Measurements from ENCODE around the gene DHX36. TPM values are rescaled to one million over a fixed set of nuclear protein-coding genes. Genes with fewer than 3 reads are reported as not detected.
A peak's percentile ranks its signal among the peaks of the same experiment; 100 is the strongest.

DHX36 gene
- total RNA-seq, 4 donors from 2014 or later: 36.3 to 115 (median 54.8) TPM

DNA sequence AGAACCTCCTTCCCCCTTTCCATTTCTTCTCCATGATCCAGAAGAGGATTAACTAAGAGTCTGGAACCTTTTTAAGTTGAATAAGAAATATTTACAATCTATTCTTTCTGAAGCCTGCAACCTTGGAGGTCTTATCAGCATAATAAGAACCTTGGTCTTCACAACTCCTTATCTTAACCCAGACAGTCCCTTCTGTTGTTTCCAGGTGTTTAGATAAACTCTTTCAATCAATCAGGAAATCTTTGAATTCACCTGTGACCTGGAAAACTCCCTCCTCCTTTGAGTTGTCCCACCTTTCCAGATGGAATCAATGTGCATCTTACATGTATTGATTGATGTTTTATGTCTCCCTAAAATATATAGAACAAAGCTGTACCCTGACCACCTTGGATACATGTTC lies 3.6 kb upstream of the DHX36 start:
- H3K36me3 ChIP-seq: no peaks in the 10 kb centered on the region
- no peak overlapping the region for H3K27ac ChIP-seq
- H3K4me3 ChIP-seq: no peak overlapping the region
- TF ChIP-seq EP300 (IDR thresholded peaks at IDR 0.05) (no peak), POLR2A (IDR thresholded peaks at IDR 0.05) (no peak), POLR2AphosphoS5 (IDR thresholded peaks at IDR 0.05) (no peak)
- TF ChIP-seq, protein P1, sequence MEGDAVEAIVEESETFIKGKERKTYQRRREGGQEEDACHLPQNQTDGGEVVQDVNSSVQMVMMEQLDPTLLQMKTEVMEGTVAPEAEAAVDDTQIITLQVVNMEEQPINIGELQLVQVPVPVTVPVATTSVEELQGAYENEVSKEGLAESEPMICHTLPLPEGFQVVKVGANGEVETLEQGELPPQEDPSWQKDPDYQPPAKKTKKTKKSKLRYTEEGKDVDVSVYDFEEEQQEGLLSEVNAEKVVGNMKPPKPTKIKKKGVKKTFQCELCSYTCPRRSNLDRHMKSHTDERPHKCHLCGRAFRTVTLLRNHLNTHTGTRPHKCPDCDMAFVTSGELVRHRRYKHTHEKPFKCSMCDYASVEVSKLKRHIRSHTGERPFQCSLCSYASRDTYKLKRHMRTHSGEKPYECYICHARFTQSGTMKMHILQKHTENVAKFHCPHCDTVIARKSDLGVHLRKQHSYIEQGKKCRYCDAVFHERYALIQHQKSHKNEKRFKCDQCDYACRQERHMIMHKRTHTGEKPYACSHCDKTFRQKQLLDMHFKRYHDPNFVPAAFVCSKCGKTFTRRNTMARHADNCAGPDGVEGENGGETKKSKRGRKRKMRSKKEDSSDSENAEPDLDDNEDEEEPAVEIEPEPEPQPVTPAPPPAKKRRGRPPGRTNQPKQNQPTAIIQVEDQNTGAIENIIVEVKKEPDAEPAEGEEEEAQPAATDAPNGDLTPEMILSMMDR (IDR thresholded peaks at IDR 0.05): no peak
- H3K9me3 ChIP-seq: no peaks in the 10 kb centered on the region
- ATAC-seq: no peak
- H3K4me1 ChIP-seq: peaks cover 2 to 14% (median 3%) of the 10 kb centered on the region in 3 donors
- H3K27me3 ChIP-seq: no peaks in the 10 kb centered on the region

DNA sequence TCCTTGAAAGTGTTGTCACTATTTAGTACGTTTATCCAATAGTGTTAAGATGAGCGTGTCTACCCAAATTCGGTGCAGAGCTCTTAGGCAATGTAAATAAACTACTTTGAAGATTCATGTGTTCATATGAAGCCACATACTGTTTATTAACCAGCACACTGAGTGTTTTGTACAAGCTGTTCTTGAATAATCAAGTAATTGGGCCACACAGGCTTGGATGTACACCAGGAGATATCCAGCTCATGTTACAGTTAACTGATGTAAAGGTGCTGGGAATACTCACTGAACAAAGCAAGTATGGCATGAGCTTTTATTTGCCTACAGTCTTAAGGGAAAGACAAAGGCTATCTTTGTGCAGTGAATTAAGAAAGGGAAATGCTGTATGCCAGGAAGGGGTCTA lies 632 bp upstream of the DHX36 start:
- ATAC-seq: peak; percentile 17
- H3K4me3 ChIP-seq: peak overlapping the region; percentile 84 to 100
- TF ChIP-seq EP300 (IDR thresholded peaks at IDR 0.05) (no peak), POLR2AphosphoS5 (IDR thresholded peaks at IDR 0.05) (no peak), POLR2A (IDR thresholded peaks at IDR 0.05) (no peak)
- TF ChIP-seq, protein P1 (IDR thresholded peaks at IDR 0.05): no peak
- H3K27me3 ChIP-seq: no peaks in the 10 kb centered on the region
- H3K4me1 ChIP-seq: peaks cover 9 to 43% (median 10%) of the 10 kb centered on the region in 3 donors
- no peaks in the 10 kb centered on the region for H3K36me3 ChIP-seq
- peak overlapping the region; percentile 88 to 94 (median 92) for H3K27ac ChIP-seq
- no peaks in the 10 kb centered on the region for H3K9me3 ChIP-seq
- 43 to 57% methylated on average over 3 of the region's 3 CpGs for WGBS, 2 donors (ENCODE audit: low coverage in 1 of 2)

DNA sequence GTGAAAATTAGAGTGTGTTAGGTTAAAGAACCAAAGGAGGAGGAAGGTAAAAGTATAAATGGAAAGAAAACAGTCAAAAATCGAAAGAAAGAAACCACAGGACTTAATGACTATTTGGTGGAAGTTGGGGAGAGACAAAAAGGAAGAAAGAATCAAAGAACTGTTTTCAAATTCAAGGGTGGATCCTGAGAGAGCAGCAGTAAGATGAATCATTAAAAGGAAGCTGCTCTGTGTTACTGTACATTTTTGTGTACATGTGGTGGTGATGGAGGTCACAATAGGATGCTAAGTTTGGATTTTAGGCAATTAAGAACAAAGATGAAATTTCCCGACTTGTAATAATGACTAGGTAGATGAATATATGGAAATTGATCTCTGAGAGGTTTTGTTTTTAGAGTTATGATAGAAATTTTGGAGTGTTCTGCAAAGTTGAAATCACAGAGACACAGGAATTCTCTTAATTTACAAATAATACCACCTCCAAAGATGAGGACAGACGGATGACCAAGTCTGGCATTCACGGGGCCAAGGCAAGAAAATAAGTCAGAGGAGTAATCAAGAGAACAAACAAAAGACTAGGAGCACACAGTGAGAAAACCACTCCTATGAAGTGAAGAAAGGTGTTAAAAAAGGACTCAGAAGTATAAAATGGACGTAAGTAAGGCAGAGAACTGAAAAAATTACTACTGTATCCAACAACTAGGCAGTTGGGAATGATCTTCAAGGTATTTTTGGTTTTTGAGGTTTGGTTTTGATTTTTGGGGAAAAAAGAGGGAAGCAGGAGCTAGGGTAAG lies 7.1 kb downstream of the DHX36 start:
- Histone ChIP-seq H3K9me3 (no peaks in the 10 kb centered on the region), H3K27ac (no peak overlapping the region), H3K4me1 (peaks cover 5 to 58% (median 6%) of the 10 kb centered on the region in 3 donors), H3K36me3 (peaks cover 5 to 24% of the 10 kb centered on the region in 2 donors), H3K4me3 (no peak overlapping the region), H3K27me3 (no peaks in the 10 kb centered on the region)
- 69 to 76% methylated on average over 5 of the region's 5 CpGs for WGBS, 2 donors (ENCODE audit: low coverage in 1 of 2)
- ATAC-seq: no peak
- TF ChIP-seq EP300 (IDR thresholded peaks at IDR 0.05) (no peak), POLR2AphosphoS5 (IDR thresholded peaks at IDR 0.05) (no peak), POLR2A (IDR thresholded peaks at IDR 0.05) (no peak)
- TF ChIP-seq, protein P1 (IDR thresholded peaks at IDR 0.05): no peak

DNA sequence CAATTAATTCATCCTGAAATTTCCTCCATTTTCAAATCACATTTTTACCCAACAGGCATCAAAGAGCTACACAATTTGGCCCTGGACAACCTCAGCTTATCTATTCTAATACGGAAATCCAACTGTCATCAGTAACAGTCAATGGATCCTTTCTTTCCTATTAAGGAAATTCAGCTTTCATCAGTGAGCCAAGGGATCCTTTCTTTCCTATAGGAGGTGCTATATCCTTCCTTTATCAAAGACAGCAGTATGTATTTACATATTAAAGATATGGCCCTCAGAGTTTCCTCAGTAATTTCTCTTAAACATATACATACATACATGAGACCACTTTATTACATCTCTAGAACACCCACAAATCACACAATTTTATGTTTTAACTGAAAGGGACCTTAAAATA lies 10.1 kb downstream of the DHX36 start:
- Histone ChIP-seq H3K27me3 (no peaks in the 10 kb centered on the region), H3K4me3 (no peak overlapping the region), H3K4me1 (peaks cover 2 to 28% (median 6%) of the 10 kb centered on the region in 3 donors), H3K9me3 (no peaks in the 10 kb centered on the region), H3K36me3 (peaks cover 5 to 25% of the 10 kb centered on the region in 2 donors), H3K27ac (no peak overlapping the region)
- WGBS, 2 donors (ENCODE audit: low coverage in 1 of 2): 92% methylated on average over 1 of the region's 1 CpG; no CpG with 5 or more reads in 1 of the 2 donors
- no peak for TF ChIP-seq EP300 (IDR thresholded peaks at IDR 0.05)
- TF ChIP-seq, protein P1 (IDR thresholded peaks at IDR 0.05): no peak
- no peak for TF ChIP-seq POLR2AphosphoS5 (IDR thresholded peaks at IDR 0.05)
- TF ChIP-seq POLR2A (IDR thresholded peaks at IDR 0.05): no peak
- no peak for ATAC-seq

DNA sequence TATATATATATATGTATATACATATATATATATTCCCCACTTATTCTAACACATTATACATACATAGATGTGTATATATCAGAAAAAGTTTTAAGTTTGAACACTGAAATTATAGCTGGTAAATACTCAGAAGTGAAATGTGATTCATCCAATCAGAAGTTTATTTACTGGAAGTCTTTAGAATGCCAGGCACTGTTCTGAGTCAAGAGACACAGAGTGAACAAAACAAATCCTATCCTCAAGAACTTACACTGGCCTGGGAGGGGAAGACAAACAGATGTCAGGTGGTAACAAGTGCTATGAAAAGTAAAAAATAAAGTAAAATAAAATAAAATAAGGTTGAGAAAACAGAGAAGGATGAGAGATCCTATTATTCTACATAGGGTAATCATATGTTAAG lies 13.4 kb downstream of the DHX36 start:
- Histone ChIP-seq H3K4me3 (no peak overlapping the region), H3K27me3 (no peaks in the 10 kb centered on the region), H3K36me3 (peaks cover 5 to 49% of the 10 kb centered on the region in 2 donors), H3K9me3 (no peaks in the 10 kb centered on the region), H3K4me1 (peaks cover 0 to 5% (median 0%) of the 10 kb centered on the region in 3 donors), H3K27ac (no peak overlapping the region)
- no peak for ATAC-seq
- peak; percentile 22 for TF ChIP-seq POLR2AphosphoS5 (IDR thresholded peaks at IDR 0.05)
- TF ChIP-seq, protein P1 (IDR thresholded peaks at IDR 0.05): no peak
